ENCODE data around the gene ANKRD18B.
"Not testable (repeated sequence)": the region's sequence is repeated elsewhere in the genome, so short reads cannot be mapped to it uniquely, and the experiment has no call there.

The ANKRD18B gene

DNA sequence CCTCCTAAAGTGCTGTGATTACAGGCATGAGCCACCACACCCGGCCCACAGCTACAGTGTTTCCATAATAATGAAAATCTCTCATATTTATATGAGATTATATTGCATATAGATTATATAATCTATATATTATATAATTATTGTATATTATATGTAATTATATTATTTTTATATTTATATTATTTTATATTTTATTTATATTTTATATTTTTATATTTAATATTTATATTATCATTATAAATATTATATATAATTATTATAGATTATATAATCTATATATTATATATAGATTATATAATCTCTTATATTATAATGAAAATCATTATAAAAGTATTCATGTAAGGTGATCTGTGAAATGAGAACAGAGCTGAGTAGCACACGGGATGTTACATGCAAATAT is 11.5 kb downstream of the ANKRD18B start:
- DNase-seq, result no peak

DNA sequence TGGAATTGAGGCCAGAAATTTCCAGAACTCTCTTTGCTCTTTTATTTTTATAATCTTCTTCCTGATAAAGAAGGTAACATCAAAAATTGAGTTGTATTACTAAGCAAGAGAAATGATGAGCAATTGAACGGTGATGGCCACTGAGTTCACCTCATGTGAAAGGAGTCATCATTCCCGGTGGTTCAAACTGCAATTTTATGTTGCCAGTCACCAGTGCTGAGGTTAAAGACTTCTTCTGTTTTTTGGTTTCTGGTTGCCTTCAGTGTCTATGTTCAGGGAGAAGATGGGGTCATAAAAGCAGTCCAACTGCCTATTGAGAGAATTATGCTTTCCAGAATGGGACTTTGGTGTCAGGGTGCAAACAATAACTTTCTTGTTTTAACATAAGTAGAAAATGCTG is 19.4 kb downstream of the ANKRD18B start:
- DNase-seq, result peak; percentile 4

DNA sequence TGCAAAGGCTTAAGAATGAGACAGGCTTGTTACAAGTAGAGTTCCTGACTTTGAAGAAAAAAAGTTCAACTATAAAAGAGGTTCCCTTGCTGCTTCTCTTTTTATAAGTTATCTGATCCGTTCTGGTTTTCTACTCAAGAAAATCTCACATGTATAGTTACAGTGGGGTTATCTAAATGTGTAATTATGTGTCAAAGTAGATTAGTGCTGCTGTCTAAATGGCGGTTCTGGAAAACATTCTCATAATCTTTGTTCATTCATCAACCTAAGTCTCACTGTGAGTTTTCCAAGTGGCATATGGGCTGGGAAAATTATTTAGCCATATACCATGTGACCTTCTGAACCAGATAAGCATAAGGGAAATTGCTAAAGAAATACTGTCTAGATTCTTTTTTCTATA is 21.7 kb downstream of the ANKRD18B start:
- DNase-seq, result not testable (repeated sequence)

DNA sequence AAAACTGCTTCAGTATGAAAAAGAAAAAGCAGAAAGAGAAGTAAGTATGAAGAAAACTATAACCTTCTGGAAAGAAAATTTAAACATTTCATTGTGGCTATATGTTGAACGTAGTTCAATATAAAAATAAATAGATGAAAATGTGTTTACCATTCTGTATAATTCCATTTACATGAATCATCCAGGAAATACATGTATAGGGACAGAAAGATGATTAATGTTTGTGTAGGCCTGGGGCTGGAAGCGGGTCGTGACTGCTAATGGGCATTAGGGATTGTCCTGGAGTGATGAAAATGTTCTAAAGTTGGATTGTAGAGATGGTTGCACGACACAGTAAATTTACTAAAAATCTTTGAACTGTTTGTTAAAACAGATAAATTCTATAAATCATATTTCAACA is 24.8 kb downstream of the ANKRD18B start:
- DNase-seq, result peak; percentile 33

DNA sequence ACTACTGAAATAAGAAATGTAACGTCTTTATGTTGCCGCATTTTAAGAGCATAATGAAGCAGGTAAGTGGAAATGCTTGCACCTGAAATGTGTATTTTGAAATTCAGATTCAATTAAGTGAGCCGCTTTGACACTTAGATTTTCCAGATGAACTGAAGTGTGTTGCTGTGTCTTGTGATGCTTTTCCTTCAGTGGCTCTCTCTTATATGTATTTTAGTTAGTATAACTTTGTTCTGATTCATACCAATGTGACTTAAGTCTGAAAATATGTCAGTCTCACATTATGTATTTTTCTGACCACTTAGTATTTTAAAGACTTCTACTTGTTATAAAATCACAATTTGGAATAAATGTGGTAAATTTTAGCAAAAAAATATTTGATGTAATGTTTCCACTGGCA is 25.4 kb downstream of the ANKRD18B start:
- DNase-seq, result peak; percentile 51

DNA sequence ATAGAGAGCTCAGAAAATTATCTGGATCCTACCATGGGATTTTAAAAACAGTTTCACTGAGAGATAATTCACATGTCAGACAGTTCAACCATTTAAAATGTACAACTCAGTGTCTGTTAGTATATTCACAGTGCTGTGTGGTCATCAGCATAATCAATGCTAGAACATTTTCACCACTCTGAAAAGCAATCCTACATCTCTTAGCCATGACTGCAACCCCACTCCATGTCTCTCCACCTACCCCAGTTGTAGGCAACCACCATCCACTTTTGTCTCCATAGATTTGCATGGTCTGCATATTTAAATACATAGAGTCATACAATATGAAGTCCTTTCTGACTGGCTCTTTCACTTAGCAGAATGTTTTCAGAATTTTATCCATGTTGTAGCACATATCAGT is 27.1 kb downstream of the ANKRD18B start:
- not testable (repeated sequence) for DNase-seq

DNA sequence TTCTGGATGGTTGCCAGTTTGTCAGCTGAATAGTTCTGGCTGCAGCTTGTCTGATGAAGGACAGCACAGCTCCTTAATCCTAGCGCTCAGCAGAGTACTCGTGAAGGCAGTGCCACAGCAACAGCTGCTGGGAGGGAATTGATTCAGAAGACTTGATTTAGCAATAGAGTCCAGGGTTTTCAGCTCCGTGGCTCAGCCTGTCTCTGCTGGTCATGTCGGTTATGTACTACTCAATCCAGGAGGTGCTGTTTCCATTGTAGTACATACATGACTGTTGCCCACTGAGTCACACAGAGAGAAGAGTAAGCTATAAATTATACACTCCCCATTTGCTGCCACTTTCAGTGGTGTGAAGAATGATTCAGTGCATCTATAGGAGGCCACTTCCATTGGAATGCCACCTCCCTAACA is 28.3 kb downstream of the ANKRD18B start:
- peak; percentile 70 for DNase-seq

DNA sequence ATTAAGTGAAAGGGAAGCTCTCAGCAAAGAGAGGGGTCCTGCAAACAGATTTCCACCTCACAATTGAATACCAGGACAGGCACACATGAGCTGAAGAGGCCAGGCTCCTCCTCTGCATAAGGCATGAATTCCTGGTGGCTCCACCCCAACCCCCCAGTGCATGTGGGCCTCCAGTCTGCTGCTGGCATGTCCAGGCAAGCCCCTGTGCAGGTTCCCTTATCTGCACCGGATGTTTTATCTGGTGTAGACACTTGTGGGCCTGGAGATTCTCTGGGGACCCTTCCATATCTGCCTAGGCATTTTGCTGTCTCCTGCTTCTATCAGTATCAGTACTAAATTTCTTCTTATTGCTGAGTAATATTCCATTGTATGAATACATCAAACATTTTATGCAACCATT is 36.2 kb downstream of the ANKRD18B start:
- not testable (repeated sequence) for DNase-seq

DNA sequence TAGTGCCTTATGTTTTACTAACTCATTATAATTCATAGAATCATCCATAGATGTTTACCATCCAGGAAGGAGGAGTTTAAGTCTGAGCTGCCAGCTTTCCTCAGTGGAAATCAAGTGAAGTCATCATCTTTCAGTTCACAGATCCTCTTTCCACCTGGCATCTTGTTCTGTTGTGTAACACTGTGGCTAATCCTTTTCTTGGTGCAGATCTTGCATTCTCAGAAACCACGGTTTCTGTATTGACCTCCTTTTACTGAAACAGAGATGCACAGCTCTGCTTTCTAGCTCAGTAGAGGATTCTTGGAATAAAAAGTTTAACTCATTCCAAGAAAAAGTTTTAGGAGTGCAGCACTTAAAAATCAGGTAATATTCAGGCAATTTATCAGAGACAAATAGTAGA is 38.1 kb downstream of the ANKRD18B start:
- DNase-seq, result not testable (repeated sequence)

DNA sequence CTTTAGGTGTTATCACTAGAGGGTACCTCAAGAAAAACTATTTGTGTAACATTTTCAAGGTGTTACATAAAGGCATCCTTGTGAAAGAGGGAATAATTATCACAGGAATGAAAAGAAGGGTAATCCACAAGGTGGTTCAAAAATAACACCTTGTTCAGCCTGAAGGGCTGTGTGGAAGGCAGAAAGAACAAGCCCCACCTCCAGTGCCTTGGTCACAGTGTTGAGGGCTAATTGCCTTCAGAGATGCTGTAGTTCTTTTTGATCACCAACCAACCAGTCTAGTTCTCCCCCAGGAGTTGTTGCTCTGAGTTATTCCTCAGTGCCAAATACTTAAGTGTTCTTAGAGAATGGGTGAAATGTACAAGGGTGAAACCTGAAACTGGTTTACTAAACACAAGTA is 43.7 kb downstream of the ANKRD18B start:
- DNase-seq, result not testable (repeated sequence)

DNA sequence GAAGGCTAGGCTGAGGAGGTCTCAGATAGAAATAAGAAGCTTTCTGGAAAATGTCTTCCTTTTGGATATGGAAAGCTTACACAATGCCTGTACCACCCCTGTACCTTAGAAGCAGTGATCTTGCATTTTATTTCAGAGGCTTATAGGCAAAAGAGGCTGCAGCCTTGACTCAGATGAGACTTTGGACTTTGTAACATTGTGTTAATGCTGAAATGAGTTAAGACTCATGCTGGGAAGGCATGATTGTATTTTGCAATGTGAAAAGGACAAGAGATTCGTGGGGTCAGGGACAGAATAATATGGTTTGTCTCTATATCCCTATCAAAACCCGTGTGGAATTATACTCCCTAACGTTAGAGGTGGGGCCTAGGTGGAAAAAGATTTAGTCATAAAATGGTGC is 53.7 kb downstream of the ANKRD18B start:
- DNase-seq, result not testable (repeated sequence)

DNA sequence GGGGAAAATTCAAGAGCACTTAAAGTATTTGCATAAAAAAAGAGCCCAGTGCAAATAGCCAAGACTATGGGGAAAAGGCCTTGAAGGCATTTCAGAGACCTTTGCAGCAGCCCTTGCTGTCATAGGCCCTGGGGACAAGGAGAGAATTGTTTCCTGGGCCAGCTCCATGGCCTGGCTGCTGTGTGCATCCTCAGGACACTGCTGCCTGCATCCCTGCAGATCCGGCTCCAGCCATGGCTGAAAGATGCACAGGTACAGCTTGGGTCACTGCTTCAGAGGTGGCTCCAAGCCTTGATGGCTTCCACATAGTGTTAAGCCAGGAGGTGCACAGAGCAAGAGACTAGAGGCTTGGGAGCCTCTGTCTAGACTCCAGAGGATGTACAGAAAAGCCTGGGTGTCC is 55.9 kb downstream of the ANKRD18B start:
- not testable (repeated sequence) for DNase-seq

DNA sequence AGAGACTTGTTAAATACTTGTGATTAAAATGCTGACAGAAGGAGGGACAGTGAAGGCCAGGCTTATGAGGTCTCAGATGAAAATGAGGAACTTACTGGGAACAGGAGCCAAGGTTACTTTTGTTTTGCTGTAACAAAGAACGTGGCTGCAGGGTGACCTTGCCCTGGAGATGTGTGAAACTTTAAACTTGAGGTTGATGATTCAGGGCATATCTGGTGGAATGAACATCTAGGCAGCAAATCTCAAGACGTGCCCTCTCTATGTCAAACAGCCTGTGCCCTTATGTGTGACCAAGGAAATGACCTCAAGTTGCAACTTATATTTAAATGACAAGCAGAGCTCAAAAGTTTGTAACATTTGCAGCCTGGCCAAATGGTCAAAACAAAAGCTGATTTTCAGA is 58.6 kb downstream of the ANKRD18B start:
- peak; percentile 41 for DNase-seq

DNA sequence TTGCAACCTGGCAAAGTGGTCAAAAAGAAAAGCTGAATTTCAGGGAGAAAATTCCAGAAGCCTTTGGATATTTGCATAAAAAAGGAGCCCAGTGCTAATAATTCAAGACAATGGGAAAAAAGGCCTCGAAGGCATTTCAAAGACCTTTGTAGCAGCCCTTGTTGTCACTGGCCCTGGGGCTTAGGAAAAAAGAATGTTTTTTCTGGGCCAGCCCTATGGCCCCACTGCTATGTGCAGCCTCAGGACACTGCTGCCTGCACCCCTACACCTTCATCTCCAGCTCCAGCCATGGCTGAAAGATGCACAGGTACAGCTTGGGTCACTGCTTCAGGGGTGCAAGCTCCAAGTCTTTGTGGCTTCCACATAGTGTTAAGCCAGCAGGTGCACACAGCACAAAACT is 62.1 kb downstream of the ANKRD18B start:
- DNase-seq, result not testable (repeated sequence)

DNA sequence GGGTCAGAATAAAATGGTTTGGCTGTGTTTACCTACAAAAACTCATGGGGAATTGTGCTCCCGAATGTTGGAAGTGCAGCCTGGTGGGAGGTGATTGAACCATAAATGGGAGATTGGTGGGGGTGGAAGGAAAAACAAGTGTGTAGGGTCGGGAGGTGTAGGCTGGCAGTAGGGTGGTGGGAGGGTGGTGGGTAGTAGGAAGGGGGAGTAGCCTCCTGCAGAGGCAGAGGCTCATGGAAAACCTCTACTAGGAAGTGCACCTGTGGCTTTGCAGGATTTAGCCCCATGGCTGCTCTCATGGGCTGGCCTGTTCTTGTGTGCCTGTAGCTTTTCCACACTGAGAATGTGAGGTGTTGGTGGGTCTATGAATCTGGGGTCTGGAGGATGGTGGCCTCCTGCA is 63.7 kb downstream of the ANKRD18B start:
- DNase-seq, result not testable (repeated sequence)

DNA sequence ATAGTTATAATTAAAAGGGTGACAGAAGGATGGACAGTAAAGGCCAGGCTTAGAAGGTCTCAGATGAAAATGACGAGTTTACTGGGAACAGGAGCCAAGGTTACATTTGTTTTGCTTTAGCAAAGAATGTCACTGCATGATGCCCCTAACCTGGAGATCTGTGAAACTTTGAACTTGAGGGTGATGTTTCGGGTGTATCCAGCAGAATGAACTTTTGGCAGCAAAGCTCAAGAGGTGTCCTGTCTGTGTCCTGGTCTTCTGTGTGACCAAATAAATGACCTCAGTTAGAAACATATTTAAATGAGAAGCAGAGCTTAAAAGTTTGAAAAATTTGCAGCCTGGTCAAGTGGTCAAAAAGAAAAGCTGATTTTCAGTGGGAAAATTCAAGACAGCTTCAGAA is 64.8 kb downstream of the ANKRD18B start:
- DNase-seq, result not testable (repeated sequence)

DNA sequence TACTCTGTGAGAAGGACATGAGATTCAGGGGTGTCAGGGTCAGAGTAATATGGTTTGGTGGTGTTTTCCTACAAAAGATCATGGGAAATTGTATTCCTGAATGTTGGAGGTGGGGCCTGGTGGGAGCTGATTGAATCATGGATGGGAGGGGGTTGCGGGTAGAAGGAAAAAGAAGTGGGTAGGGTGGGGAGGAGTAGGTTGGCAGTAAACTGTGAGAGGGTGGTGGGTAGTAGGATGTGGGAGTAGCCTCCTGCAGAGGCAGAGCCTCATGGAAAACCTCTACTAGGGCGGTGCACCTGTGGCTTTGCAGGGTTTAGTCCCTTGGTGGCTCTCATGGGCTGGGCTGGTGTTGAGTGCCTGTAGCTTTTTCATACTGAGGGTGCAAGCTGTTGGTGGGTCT is 66.8 kb downstream of the ANKRD18B start:
- not testable (repeated sequence) for DNase-seq

DNA sequence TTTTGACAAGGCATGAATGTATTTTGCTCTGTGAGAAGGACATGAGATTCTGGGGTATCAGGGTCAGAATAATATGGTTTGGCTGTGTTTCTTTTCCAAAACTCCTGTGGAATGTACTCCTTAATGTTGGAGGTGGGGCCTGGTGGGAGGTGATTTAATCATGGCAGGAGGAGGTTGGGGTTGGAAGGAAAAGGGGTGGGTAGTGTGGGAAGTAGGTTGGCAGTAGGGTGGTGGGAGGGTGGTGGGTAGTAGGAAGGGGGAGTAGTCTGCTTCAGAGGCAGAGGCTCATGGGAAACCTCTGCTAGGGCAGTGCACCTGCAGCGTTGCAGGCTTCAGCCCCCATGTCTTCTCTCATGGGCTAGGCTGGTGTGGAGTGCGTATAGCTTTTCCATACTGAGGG is 72.9 kb downstream of the ANKRD18B start:
- not testable (repeated sequence) for DNase-seq

DNA sequence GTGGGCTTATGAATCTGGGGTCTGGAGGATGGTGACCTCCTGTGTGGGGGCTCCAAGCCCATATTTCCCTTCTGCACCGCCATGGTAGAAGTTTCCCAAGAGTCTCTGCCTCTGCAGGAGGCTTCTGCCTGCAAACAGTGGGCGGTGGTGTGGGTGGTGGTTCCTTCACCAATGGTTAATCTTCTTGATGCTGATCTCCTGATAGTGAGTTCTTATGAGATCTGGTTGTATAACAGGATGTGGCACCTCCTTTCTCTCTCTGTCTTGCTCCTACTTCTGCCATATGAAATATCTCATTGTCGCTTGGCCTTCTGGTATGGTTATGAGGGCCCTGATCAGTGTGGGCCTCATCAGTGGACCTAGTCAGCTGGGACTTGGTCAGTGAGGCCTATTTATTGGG is 73.3 kb downstream of the ANKRD18B start:
- DNase-seq, result not testable (repeated sequence)

DNA sequence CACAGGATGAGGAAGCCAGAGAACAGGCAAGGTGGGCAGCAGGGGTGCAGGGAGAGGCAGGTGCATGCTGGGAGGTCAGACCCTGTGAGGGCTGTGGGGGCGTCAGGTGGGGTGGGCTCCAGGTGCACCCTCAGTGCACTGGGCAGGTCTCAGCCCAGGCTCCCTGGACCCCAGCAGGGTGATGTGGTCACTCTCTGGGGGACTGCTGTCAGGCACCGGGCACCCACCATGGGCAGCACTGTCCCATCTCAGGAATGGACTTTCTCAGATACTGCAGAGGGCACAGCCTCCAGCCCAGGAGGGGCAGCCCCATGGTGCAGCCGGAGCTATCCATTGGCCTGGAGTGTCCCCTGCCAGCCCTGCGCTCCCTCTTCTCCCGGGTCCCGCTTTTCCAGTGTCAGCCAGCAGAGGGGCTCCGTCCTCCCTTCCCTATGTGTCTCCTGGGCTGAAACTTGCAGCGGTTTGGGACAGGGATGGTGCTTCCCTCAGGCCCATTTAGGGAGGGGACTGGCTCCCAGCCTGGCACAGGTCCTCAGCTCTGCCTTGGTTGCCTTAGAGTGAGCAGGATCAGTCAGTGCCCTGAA is 74.8 kb downstream of the ANKRD18B start:
- DNase-seq, result not testable (repeated sequence)

DNA sequence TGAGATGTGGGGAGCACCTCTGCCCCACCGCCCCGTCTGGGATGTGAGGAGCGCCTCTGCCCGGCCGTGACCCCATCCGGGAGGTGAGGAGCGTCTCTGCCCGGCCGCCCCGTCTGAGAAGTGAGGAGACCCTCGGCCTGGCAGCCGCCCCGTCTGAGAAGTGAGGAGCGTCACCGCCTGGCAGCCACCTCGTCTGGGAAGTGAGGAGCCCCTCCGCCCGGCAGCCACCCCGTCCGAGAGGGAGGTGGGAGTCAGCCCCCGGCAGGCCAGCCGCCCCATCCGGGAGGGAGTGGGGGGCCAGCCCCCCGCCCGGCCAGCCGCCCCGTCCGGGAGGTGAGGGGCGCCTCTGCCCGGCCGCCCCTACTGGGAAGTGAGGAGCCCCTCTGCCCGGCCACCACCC is 76.9 kb downstream of the ANKRD18B start:
- DNase-seq, result not testable (repeated sequence)

DNA sequence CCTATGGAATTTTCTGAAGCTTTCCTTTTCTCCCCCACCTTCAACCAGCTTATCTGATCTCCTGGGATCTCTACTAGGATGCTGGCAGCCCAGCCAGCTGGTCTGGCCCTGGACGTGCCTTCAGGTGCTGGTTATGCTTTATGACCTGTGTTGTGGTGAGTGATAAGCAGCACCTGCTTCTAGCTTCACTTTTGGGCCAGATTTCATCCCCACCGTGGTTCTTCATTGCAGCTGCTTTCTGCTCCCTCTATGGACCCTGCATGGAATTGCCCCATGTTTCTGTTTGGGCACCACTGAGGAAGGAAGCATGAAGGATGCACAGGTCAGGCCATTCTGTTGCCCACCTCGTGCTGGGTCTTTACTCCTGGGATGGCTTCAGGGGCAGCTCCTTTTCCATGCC is 80.2 kb downstream of the ANKRD18B start:
- not testable (repeated sequence) for DNase-seq

DNA sequence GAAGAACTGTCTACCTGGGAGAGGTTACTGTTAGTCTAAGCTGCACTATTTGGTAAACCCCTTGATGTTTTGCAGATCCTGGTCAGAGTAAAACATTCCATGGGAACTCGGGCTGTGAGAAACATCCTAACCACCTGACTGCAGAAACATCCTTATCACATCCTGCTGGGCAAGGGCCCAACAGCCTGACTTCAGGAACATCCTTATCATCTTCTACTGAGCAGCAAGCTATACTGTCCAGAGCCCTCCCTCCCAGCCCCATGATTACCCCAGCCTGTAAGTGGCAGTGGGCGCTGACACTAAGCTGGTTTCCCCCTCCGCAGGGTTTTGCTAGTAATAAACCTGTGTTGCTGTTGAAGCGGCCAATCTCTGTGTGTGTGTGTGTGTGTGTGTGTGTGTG is 80.9 kb downstream of the ANKRD18B start:
- DNase-seq, result not testable (repeated sequence)

DNA sequence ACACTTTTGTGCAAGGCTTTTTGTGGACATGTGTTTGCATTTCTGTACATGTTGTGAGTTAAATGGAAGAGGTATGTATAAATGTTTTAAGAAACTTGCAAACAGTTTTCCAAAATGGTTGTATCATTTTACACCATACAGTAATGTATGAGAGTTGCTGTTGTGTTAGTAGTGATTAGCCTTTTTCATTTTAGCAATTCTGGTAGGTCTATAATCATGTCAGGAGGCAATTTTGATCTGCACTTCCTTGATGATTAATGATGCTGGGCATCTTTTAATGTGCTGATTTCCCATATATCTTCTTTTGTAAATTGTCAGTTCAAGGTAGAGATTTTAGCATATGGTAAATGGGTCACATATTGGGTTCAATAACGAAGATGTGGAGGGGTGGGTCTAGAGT is 87.3 kb downstream of the ANKRD18B start:
- DNase-seq, result no peak

DNA sequence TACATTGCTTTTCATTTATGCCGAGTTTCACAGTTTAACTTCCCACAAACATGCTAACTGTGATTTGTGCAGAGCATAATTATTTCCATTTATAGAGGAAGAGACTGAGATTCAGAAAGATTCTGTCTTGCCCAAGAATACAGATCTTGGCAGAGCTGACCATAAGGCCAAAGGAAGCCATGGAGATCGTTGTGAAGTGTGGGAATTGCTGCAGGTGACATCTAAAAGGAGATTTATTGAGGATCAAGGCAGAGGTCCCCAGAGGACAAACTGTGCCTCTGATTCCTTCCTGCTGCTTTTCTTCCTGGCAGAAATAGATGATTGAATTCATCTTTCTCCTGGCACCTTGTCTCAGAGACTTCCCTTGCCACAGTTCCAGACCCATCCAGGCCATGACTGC is 88.4 kb downstream of the ANKRD18B start:
- not testable (repeated sequence) for DNase-seq

All from HCEC 1CT (cell line).